Measurements from ENCODE around the gene HLA-F.

Gene HLA-F

GRCh38 chr6:29752451-29753308 lies 29.4 kb downstream of the HLA-F start:
- Mint-ChIP-seq H3K9me3 (no peaks in the 10 kb centered on the region), H3K4me3 (peak overlapping the region; percentile 92 to 94), H3K4me1 (ENCODE audit: low read depth in 2 of 2) (peaks cover 42 to 51% of the 10 kb centered on the region in 2 donors), H3K36me3 (ENCODE audit: insufficient read depth) (peaks cover 23% of the 10 kb centered on the region), H3K27me3 (peaks cover 0 to 23% of the 10 kb centered on the region in 2 donors), H3K27ac (peak overlapping the region; percentile 94 to 95)
- ATAC-seq (replicated peaks), result peak; percentile 73
- peak; percentile 76 to 83 (median 82) for DNase-seq

- Mint-ChIP-seq H3K36me3 (ENCODE audit: insufficient read depth) (peaks cover 21% of the 10 kb centered on the region), H3K4me1 (ENCODE audit: low read depth in 2 of 2) (peaks cover 36 to 45% of the 10 kb centered on the region in 2 donors)
- ATAC-seq (replicated peaks), result no peak
Observed at GRCh38 chr6:29753309-29753644, 30.0 kb downstream of the HLA-F start.

GRCh38 chr6:29755295-29755871 lies 32.1 kb downstream of the HLA-F start:
- H3K36me3 Mint-ChIP-seq (ENCODE audit: insufficient read depth), result peaks cover 9% of the 10 kb centered on the region
- ATAC-seq (replicated peaks), result no peak
- peaks cover 21 to 35% of the 10 kb centered on the region in 2 donors for H3K4me1 Mint-ChIP-seq (ENCODE audit: low read depth in 2 of 2)
- no peak overlapping the region for H3K27ac Mint-ChIP-seq
- H3K9me3 Mint-ChIP-seq, result no peaks in the 10 kb centered on the region
- peaks cover 0 to 46% of the 10 kb centered on the region in 2 donors for H3K27me3 Mint-ChIP-seq
- DNase-seq, result no peak
- H3K4me3 Mint-ChIP-seq, result no peak overlapping the region

More at GRCh38 chr6:29753309-29753644, 30.0 kb downstream of the HLA-F start:
- Mint-ChIP-seq H3K27ac (peak overlapping the region; percentile 94 to 95), H3K9me3 (no peaks in the 10 kb centered on the region), H3K4me3 (peak overlapping the region; percentile 92 to 94), H3K27me3 (peaks cover 0 to 29% of the 10 kb centered on the region in 2 donors)
- DNase-seq, result no peak

- ATAC-seq (replicated peaks) (no peak), DNase-seq (no peak)
- Mint-ChIP-seq H3K27me3 (peaks cover 0 to 46% of the 10 kb centered on the region in 2 donors), H3K36me3 (ENCODE audit: insufficient read depth) (peaks cover 7% of the 10 kb centered on the region), H3K9me3 (no peaks in the 10 kb centered on the region), H3K4me3 (no peak overlapping the region), H3K27ac (no peak overlapping the region), H3K4me1 (ENCODE audit: low read depth in 2 of 2) (peaks cover 12 to 17% of the 10 kb centered on the region in 2 donors)
Observed at GRCh38 chr6:29757282-29757681, 34.0 kb downstream of the HLA-F start.

GRCh38 chr6:29757701-29758293 lies 34.6 kb downstream of the HLA-F start:
- H3K4me3 Mint-ChIP-seq, result no peak overlapping the region
- no peak overlapping the region for H3K27ac Mint-ChIP-seq
- no peak for DNase-seq
- H3K9me3 Mint-ChIP-seq, result no peaks in the 10 kb centered on the region
- H3K4me1 Mint-ChIP-seq (ENCODE audit: low read depth in 2 of 2), result peaks cover 10 to 15% of the 10 kb centered on the region in 2 donors
- no peak for ATAC-seq (replicated peaks)
- H3K27me3 Mint-ChIP-seq, result peaks cover 0 to 46% of the 10 kb centered on the region in 2 donors
- peaks cover 2% of the 10 kb centered on the region for H3K36me3 Mint-ChIP-seq (ENCODE audit: insufficient read depth)

GRCh38 chr6:29758761-29759160 lies 35.5 kb downstream of the HLA-F start:
- Mint-ChIP-seq H3K4me3 (no peak overlapping the region), H3K27me3 (peaks cover 0 to 46% of the 10 kb centered on the region in 2 donors), H3K4me1 (ENCODE audit: low read depth in 2 of 2) (peaks cover 6% of the 10 kb centered on the region in 2 donors), H3K9me3 (no peaks in the 10 kb centered on the region), H3K27ac (peak overlapping the region in 1 of 2 donors; percentile 14), H3K36me3 (ENCODE audit: insufficient read depth) (no peaks in the 10 kb centered on the region)
- DNase-seq (no peak), ATAC-seq (replicated peaks) (no peak)

GRCh38 chr6:29759457-29759856 lies 36.2 kb downstream of the HLA-F start:
- Mint-ChIP-seq H3K27me3 (peaks cover 0 to 46% of the 10 kb centered on the region in 2 donors), H3K4me3 (no peak overlapping the region), H3K4me1 (ENCODE audit: low read depth in 2 of 2) (peaks cover 5 to 6% of the 10 kb centered on the region in 2 donors), H3K27ac (peak overlapping the region in 1 of 2 donors; percentile 14), H3K36me3 (ENCODE audit: insufficient read depth) (no peaks in the 10 kb centered on the region), H3K9me3 (no peaks in the 10 kb centered on the region)
- ATAC-seq (replicated peaks) (no peak), DNase-seq (no peak)

GRCh38 chr6:29760328-29760727 lies 37.1 kb downstream of the HLA-F start:
- Mint-ChIP-seq H3K27me3 (peaks cover 0 to 45% of the 10 kb centered on the region in 2 donors), H3K4me1 (ENCODE audit: low read depth in 2 of 2) (peaks cover 5% of the 10 kb centered on the region in 2 donors), H3K27ac (no peak overlapping the region), H3K9me3 (no peaks in the 10 kb centered on the region), H3K36me3 (ENCODE audit: insufficient read depth) (no peaks in the 10 kb centered on the region), H3K4me3 (no peak overlapping the region)
- ATAC-seq (replicated peaks), result no peak
- no peak for DNase-seq

- Mint-ChIP-seq H3K27ac (no peak overlapping the region), H3K9me3 (no peaks in the 10 kb centered on the region), H3K27me3 (peaks cover 0 to 45% of the 10 kb centered on the region in 2 donors), H3K4me3 (no peak overlapping the region), H3K36me3 (ENCODE audit: insufficient read depth) (no peaks in the 10 kb centered on the region), H3K4me1 (ENCODE audit: low read depth in 2 of 2) (peaks cover 1 to 5% of the 10 kb centered on the region in 2 donors)
- DNase-seq (no peak), ATAC-seq (replicated peaks) (no peak)
Observed at GRCh38 chr6:29762051-29762450, 38.8 kb downstream of the HLA-F start.

- DNase-seq, result no peak
- Mint-ChIP-seq H3K36me3 (ENCODE audit: insufficient read depth) (no peaks in the 10 kb centered on the region), H3K27ac (no peak overlapping the region), H3K4me1 (ENCODE audit: low read depth in 2 of 2) (peaks cover 1 to 5% of the 10 kb centered on the region in 2 donors), H3K27me3 (peaks cover 0 to 45% of the 10 kb centered on the region in 2 donors), H3K4me3 (no peak overlapping the region), H3K9me3 (no peaks in the 10 kb centered on the region)
- no peak for ATAC-seq (replicated peaks)
Observed at GRCh38 chr6:29762781-29763214, 39.6 kb downstream of the HLA-F start.

- no peaks in the 10 kb centered on the region for H3K36me3 Mint-ChIP-seq (ENCODE audit: insufficient read depth)
- H3K4me1 Mint-ChIP-seq (ENCODE audit: low read depth in 2 of 2), result peaks cover 1 to 5% of the 10 kb centered on the region in 2 donors
- ATAC-seq (replicated peaks) (no peak), DNase-seq (no peak)
- no peaks in the 10 kb centered on the region for H3K9me3 Mint-ChIP-seq
- H3K27me3 Mint-ChIP-seq, result peaks cover 0 to 41% of the 10 kb centered on the region in 2 donors
- no peak overlapping the region for H3K4me3 Mint-ChIP-seq
- H3K27ac Mint-ChIP-seq, result no peak overlapping the region
Observed at GRCh38 chr6:29763491-29764289, 40.5 kb downstream of the HLA-F start.

- Mint-ChIP-seq H3K9me3 (no peaks in the 10 kb centered on the region), H3K27me3 (peaks cover 5 to 40% of the 10 kb centered on the region in 2 donors), H3K4me3 (no peak overlapping the region), H3K36me3 (ENCODE audit: insufficient read depth) (no peaks in the 10 kb centered on the region), H3K27ac (no peak overlapping the region), H3K4me1 (ENCODE audit: low read depth in 2 of 2) (peaks cover under 1 to 1% of the 10 kb centered on the region in 2 donors)
- DNase-seq (no peak), ATAC-seq (replicated peaks) (no peak)
Observed at GRCh38 chr6:29764422-29765196, 41.4 kb downstream of the HLA-F start.

All from effector memory CD8-positive, alpha-beta T cell (primary cell).